GM19452 (cell line): ENCODE measurements around the gene MCCC1.
"Not testable (repeated sequence)": the region's sequence is repeated elsewhere in the genome, so short reads cannot be mapped to it uniquely, and the experiment has no call there.

Source experiments
- ATAC-seq: cut with Tn5 transposase; IDR thresholded peaks from one replicate; pipeline ENCODE4 v1.9.1; 2021; ENCODE audit not compliant: unreplicated experiment

Gene MCCC1

GRCh38 chr3:183099026-183099837 lies at the start of gene MCCC1:
Gene MCCC1 (minus strand): TSS chr3:183099496. CDS start chr3:183099440, 56 bp downstream.
- peak; percentile 99 for ATAC-seq

DNA sequence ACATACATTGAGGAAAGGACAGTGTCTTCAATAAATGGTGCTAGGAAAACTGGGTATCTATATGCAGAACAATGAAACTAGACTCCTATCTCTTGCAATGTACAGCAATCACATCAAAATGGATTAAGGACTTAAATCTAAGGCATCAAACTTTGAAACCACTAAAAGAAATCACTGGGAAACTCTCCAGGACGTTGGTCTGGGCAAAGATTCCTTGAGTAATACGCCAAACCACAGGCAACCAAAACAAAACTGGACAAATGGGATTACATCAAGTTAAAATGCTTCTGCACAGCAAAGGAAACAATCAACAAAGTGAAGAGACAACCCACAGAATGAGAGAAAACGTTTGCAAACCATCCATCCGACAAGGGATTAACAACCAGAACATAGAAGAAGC lies 48.8 kb upstream of the MCCC1 start:
- ATAC-seq = no peak

DNA sequence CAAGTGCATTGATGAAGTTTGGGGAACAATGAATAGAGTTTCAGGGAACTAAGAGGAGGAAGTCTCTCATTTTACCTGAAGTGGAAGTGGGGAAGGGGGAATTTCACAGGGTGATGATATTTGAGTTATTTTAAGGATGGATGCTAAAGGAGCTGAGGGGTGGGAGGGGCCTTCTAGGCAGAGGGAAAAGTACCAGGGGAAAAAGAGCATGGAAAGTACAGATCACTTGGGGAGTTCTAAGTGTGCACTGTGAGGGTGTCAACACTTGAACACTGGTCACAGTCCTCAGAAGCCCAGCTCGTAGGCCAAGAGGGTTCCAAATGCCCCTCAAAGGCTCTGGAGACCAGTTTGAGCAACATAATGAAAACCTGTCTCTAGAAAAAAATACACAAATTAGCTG lies 45.1 kb upstream of the MCCC1 start:
- ATAC-seq = no peak

GRCh38 chr3:183142199-183142598 lies 42.9 kb upstream of the MCCC1 start:
- no peak for ATAC-seq

DNA sequence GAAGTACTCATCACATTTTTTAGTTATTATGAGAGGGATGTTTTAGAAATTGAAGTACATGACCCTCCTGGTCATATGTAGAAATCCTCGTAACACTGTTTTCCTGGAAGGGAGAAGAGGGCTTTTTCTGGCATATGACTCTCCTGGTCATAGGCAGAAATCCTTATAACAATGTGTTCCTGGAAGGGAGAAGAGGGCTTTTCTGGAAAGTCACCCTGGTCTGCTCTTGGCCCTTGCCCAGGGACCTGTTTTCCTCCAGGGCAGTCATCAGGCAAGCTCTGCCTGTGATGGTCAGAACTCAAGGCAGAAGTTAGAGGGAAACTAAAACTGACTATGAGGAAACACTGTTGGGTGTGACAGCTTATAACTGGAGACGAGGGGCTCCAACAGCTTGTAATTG lies 35.5 kb upstream of the MCCC1 start:
- no peak for ATAC-seq

- no peak for ATAC-seq
Observed at GRCh38 chr3:183132409-183132808, 33.1 kb upstream of the MCCC1 start.

GRCh38 chr3:183131735-183132134 lies 32.4 kb upstream of the MCCC1 start:
- ATAC-seq = no peak

GRCh38 chr3:183131186-183131725 lies 32.0 kb upstream of the MCCC1 start:
- ATAC-seq = no peak

GRCh38 chr3:183129243-183129642 lies 29.9 kb upstream of the MCCC1 start:
- no peak for ATAC-seq

- no peak for ATAC-seq
Observed at GRCh38 chr3:183128709-183129108, 29.4 kb upstream of the MCCC1 start.

DNA sequence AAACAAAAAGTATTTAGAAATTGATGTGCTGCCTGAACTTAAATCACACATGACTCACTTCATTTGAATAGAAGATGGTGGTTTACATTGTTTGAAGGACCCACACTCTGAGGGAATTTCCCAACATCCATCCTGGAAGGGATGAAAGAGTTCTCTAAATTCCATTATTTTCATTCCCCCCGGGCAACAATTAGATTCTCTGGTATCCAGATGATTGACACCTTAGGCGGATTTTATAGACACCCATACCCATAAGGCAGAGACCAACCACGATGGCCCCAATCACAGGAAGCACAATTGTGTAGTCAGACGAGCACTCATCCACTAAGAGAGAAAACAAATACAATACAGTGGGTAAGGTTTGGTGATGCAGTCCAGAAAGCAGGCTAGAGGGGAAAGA lies 24.6 kb upstream of the MCCC1 start:
- no peak for ATAC-seq

DNA sequence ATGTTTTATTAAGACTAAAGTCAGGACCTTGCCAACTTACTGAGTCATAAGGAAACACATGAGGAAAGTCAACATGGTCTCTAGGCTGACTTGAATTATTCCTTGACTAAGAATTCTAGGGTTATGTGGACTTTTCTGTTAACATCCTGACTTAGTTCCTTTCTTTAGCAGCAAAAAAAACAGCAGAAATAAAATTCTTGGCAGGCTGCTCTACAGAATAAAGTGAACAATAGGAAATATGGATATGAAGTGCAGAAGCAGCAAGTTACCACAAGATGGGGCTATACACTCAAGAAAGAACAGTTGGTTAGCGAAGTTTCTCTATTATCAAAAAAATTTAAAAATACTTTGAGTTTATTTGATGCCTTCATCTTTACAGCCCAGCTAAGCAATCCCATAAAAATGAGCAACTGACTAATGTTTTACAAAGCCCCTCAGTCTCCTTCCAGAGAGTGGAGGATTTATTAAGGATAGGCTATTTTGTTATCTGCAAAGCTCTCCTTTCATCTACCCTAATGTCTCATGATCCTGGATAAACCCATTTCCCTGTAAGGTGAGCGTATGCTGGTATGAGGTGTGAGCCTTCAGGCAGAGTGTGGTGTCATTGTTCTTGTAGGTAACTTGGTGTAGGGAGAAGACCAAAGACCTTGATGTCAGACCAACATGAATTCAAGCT lies 23.1 kb upstream of the MCCC1 start:
- no peak for ATAC-seq

DNA sequence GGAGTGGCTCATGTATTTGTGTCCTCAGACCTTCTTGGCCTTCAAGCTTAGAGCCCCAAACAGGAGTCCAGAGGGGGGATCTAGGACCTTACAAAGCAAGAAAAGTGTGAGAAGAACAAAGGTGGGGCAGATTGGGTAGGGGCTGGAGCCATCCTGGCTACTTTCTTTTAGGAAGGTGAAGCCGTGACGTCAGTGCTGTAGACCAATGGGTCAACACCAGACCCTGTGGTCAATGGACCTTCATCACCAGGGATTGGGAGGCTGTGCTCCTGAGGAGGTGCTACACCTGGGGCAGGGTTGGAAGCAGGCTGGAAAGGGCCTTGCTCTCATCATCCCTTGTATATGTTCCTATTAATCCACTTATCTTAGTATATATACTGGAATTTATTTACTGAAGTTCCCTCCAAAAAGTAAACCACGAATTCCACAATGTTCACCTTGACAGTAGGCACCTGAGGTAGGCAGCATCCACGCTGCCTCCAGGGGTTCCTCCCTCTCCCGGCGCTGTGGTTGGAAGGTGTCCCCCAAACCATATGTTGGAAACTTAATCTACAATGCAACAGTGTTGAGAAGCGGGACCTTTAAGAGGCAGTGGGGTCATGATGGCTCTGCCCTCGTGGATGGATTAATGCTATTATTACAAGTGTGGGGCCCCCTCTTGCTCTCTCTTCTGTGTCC lies 21.4 kb upstream of the MCCC1 start:
- ATAC-seq = no peak

DNA sequence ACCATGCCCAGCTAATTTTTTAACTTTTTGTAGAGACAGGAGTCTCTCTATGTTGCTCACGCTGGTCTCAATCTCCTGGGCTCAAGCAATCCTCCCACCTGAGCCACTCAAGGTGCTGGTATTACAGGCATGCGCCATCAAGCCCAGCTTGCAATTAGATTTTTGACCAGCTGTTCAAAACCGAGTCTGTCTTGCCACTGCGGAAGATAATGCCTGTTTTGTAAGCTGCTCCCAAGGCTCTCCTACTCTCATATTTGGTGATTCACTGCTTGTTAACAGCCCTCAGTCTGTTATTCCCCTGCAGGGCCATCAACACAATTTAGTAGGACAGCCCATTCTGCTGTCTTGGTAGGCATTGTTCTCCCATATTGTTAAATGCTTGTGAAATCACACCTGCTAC lies 17.8 kb upstream of the MCCC1 start:
- ATAC-seq = no peak

GRCh38 chr3:183116025-183116614 lies 16.8 kb upstream of the MCCC1 start:
- ATAC-seq = peak; percentile 86

DNA sequence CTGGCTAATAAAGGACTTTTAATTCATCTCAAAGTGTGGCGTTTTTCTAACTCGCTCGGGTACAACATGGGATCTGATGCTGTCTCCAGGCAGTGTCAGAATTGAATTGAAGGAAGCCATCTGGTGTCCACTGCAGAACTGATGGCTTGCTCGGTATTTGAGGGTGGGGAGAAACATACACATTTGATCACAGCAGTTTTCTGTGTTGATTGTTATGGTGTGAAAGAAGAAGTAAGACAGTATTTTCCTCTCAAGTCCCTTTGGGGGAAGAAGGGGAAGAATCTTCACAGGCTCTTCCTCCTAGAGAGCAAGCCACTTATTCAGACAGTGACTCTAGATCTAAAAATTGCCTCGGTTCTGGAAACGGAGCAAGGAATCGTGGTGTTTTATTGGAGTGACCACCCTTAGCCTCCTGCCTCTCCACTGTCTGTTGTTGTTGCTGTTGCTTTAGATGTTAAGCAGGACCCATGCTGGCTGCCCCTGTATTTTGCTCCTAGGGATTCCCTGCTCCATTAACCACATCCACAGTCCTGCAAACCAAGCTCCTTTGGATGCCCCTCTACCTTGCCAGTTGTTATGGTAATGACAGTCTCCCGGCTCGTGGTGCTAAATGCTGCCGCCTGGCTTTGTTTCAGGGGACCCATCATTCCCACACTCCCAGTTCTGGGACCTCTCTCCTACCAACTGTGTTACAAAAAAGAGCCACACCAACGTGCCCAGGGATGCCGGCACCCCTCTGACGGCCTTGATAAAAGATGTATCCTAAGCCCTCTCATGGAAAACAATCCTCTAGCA lies 15.3 kb upstream of the MCCC1 start:
- no peak for ATAC-seq

DNA sequence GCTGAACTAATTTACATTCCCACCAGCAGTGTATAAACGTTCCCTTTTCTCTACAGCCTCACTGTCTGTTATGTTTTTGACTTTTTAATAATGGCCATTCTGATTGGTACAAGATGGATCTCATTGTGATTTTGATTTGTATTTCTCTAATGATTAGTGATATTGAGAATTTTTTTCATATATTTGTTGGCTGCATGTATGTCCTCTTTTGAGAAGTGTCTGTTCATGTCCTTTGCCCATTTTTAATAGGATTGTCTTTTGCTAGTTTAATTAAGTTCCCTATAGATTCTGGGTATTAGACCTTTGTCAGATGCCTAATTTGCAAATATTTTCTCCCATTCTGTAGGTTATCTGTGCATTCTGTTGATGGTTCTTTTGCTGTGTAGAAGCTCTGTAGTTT lies 10.6 kb upstream of the MCCC1 start:
- not testable (repeated sequence) for ATAC-seq

- ATAC-seq = no peak
Observed at GRCh38 chr3:183108470-183108869, 9.2 kb upstream of the MCCC1 start.

GRCh38 chr3:183108001-183108449 lies 8.7 kb upstream of the MCCC1 start:
- ATAC-seq = no peak

DNA sequence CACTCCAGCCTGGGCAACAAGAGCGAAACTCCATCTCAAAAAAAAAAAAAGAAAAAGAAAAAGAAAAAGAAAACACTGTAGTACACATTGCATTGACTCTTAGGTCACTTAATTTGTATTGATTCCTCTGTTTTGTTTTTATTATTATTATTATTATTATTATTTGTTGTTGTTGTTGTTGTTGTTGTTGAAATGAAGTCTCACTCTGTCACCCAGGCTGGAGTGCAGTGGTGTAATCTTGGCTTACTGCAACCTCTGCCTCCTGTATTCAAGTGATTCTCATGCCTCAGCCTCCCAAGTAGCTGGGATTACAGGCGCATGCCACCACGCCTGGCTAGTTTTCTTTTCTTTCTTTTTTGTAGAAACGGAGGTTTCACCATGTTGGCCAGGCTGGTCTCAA lies 8.1 kb upstream of the MCCC1 start:
- ATAC-seq = not testable (repeated sequence)
